ENCODE results near the gene CREBRF. TPM values are rescaled to one million over a fixed set of nuclear protein-coding genes. Genes with fewer than 3 reads are reported as not detected.

Gene CREBRF
- total and polyA plus RNA-seq, 2 of the 4 experiments (the other 2 are of a cell fraction): 3.2 to 16.1 TPM

- no peak overlapping the region for H3K27ac ChIP-seq (ENCODE audit: insufficient read depth, low read length)
- H3K36me3 ChIP-seq (ENCODE audit: control insufficient read depth, insufficient read depth, low read length): peaks cover 21% of the 10 kb centered on the region
- H3K9me1 ChIP-seq (ENCODE audit: insufficient read depth, low read length): peaks cover 11% of the 10 kb centered on the region
- H2AK9ac ChIP-seq (replicated peaks; ENCODE audit: low read depth, low read length, poor library complexity): no peak overlapping the region
- H4K91ac ChIP-seq (ENCODE audit: insufficient read depth, low read depth, low read length): no peak overlapping the region
- no peak for TF ChIP-seq MAFK (IDR thresholded peaks at IDR 0.05; ENCODE audit: low read depth, low read length)
- no peak for TF ChIP-seq CHD1 (IDR thresholded peaks at IDR 0.05; ENCODE audit: low read depth, low read length)
- ATAC-seq (ENCODE audit: low read depth): no peak
- no peaks in the 10 kb centered on the region for H3K27me3 ChIP-seq (ENCODE audit: control insufficient read depth, insufficient read depth, low read length)
- H2BK15ac ChIP-seq (ENCODE audit: low read depth, low read length): no peak overlapping the region
- no peaks in the 10 kb centered on the region for H3K9me3 ChIP-seq (ENCODE audit: control insufficient read depth, insufficient read depth, low read length)
- no peak overlapping the region for H3K14ac ChIP-seq (replicated peaks; ENCODE audit: low read depth, low read length)
- H3K9ac ChIP-seq (ENCODE audit: low read depth, low read length): no peak overlapping the region
- in situ Hi-C loops (cut with MboI; ENCODE audit: low sequenced_read_pairs) (no loop called here), intact Hi-C loops (cut with micrococcal nuclease) (no loop called here), dilution Hi-C loops (cut with HindIII; ENCODE audit: low sequenced_read_pairs, unreplicated experiment) (no loop called here)
- TSS peak; percentile 93 for BruUV-seq (replicated peaks)
- no peak overlapping the region for H2BK20ac ChIP-seq (ENCODE audit: low read depth, low read length)
- H4K5ac ChIP-seq (ENCODE audit: low read depth, low read length): no peak overlapping the region
- CTCF ChIA-PET: no interaction called here
- POLR2A ChIA-PET (ENCODE audit: unreplicated experiment): no interaction called here
- no peak overlapping the region for H3K4ac ChIP-seq (ENCODE audit: low read depth, low read length)
- H3K23ac ChIP-seq (ENCODE audit: low read depth, low read length): no peak overlapping the region
- H3K18ac ChIP-seq (ENCODE audit: low read depth, low read length): no peak overlapping the region
- 0 out of 4 replicates have a peak, but pooled peaks cover 3 to 10% of the 10 kb centered on the region in 2 experiments for H3K79me1 ChIP-seq (ENCODE audit: low read depth in 1 of 2, low read length in 2 of 2)
- H3K4me2 ChIP-seq (ENCODE audit: low read depth, low read length): no peak overlapping the region
- peaks cover 6% of the 10 kb centered on the region; the same call in 1 of the 2 replicates for H4K20me1 ChIP-seq (ENCODE audit: insufficient read depth, low read length)
- peaks cover 6% of the 10 kb centered on the region for H3K4me1 ChIP-seq (ENCODE audit: control insufficient read depth, insufficient read depth, low read length)
- H2BK5ac ChIP-seq (ENCODE audit: low read depth, low read length, poor library complexity, severe bottlenecking): no peak overlapping the region
- no peak overlapping the region for H3K56ac ChIP-seq (ENCODE audit: extremely low read depth, insufficient read depth, low read length)
- no peak overlapping the region for H2AK5ac ChIP-seq (ENCODE audit: low read depth, low read length)
- H2AFZ ChIP-seq (replicated peaks; ENCODE audit: low read length, poor library complexity): no peak overlapping the region
- WGBS, 2 experiments (ENCODE audit: extremely low coverage in 2 of 2, insufficient read length in 1 of 2): 88% methylated on average over 1 of the region's 2 CpGs; no CpG with 5 or more reads in 1 of the 2 experiments
- no peak overlapping the region for H4K8ac ChIP-seq (ENCODE audit: low read depth in 2 of 2, low read length in 2 of 2)
- no peak for DNase-seq
- H3K4me3 ChIP-seq (ENCODE audit: insufficient read depth, low read depth, low read length): no peak overlapping the region
- no peak overlapping the region for H2BK120ac ChIP-seq (ENCODE audit: low read depth, low read length)
These were observed 34.5 kb downstream of the CREBRF start for GRCh38 chr5:173090639-173091038.

Measured in IMR-90 (cell line).